ENCODE measurements around the gene A2M. TPM values are rescaled to one million over a fixed set of nuclear protein-coding genes. Genes with fewer than 3 reads are reported as not detected.

The A2M gene
- total and polyA plus RNA-seq, 2 of the 13 experiments (the other 11 are each of a cell fraction or from before 2014, with no cell fraction given) = 2,807 to 6,551 TPM

DNA sequence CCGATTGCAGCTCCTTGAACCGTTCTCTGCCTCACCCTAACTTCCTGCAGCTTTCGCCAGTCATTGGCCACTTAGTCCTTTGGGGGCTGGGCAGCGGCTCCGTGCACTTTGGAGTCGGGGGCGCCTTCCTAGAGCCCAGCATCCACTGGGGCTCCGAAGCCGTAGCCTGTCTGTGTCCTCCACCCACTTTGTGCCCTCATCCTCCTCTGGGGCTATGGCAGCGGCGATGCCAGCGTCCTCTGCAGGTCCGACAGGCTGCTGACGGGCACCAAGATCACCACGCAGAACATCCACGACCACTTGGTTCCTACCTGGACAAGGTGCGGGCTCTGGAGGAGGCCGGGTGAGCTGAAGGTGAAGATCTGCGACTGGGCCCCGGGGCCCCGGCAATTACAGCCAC lies 11.8 kb upstream of the A2M start:
- TF ChIP-seq FOSL1 (CRISPR knock-in tag; IDR thresholded peaks at IDR 0.05; ENCODE audit: borderline replicate concordance) = no peak
- TF ChIP-seq, protein P1, sequence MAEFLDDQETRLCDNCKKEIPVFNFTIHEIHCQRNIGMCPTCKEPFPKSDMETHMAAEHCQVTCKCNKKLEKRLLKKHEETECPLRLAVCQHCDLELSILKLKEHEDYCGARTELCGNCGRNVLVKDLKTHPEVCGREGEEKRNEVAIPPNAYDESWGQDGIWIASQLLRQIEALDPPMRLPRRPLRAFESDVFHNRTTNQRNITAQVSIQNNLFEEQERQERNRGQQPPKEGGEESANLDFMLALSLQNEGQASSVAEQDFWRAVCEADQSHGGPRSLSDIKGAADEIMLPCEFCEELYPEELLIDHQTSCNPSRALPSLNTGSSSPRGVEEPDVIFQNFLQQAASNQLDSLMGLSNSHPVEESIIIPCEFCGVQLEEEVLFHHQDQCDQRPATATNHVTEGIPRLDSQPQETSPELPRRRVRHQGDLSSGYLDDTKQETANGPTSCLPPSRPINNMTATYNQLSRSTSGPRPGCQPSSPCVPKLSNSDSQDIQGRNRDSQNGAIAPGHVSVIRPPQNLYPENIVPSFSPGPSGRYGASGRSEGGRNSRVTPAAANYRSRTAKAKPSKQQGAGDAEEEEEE (CRISPR knock-in tag; IDR thresholded peaks at IDR 0.05; ENCODE audit: borderline replicate concordance) = no peak
- TF ChIP-seq, protein P2, sequence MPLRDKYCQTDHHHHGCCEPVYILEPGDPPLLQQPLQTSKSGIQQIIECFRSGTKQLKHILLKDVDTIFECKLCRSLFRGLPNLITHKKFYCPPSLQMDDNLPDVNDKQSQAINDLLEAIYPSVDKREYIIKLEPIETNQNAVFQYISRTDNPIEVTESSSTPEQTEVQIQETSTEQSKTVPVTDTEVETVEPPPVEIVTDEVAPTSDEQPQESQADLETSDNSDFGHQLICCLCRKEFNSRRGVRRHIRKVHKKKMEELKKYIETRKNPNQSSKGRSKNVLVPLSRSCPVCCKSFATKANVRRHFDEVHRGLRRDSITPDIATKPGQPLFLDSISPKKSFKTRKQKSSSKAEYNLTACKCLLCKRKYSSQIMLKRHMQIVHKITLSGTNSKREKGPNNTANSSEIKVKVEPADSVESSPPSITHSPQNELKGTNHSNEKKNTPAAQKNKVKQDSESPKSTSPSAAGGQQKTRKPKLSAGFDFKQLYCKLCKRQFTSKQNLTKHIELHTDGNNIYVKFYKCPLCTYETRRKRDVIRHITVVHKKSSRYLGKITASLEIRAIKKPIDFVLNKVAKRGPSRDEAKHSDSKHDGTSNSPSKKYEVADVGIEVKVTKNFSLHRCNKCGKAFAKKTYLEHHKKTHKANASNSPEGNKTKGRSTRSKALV (CRISPR knock-in tag; IDR thresholded peaks at IDR 0.05) = no peak
- TF ChIP-seq, protein P3, sequence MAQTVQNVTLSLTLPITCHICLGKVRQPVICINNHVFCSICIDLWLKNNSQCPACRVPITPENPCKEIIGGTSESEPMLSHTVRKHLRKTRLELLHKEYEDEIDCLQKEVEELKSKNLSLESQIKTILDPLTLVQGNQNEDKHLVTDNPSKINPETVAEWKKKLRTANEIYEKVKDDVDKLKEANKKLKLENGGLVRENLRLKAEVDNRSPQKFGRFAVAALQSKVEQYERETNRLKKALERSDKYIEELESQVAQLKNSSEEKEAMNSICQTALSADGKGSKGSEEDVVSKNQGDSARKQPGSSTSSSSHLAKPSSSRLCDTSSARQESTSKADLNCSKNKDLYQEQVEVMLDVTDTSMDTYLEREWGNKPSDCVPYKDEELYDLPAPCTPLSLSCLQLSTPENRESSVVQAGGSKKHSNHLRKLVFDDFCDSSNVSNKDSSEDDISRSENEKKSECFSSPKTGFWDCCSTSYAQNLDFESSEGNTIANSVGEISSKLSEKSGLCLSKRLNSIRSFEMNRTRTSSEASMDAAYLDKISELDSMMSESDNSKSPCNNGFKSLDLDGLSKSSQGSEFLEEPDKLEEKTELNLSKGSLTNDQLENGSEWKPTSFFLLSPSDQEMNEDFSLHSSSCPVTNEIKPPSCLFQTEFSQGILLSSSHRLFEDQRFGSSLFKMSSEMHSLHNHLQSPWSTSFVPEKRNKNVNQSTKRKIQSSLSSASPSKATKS (CRISPR knock-in tag; IDR thresholded peaks at IDR 0.05) = no peak
- no peak for TF ChIP-seq ZKSCAN5 (CRISPR knock-in tag; IDR thresholded peaks at IDR 0.05)
- no peak for TF ChIP-seq EEA1 (CRISPR knock-in tag; IDR thresholded peaks at IDR 0.05; ENCODE audit: borderline replicate concordance)
- TF ChIP-seq ZNF550 (CRISPR knock-in tag; IDR thresholded peaks at IDR 0.05; ENCODE audit: borderline replicate concordance) = 0 out of 2 replicates have a peak, but pooled peaks have one; percentile 47
- no peak for TF ChIP-seq BORCS8-MEF2B (CRISPR knock-in tag; IDR thresholded peaks at IDR 0.05)
- no peak for TF ChIP-seq ZSCAN22 (CRISPR knock-in tag; IDR thresholded peaks at IDR 0.05)
- no peak for TF ChIP-seq ZNF567 (CRISPR knock-in tag; IDR thresholded peaks at IDR 0.05; ENCODE audit: borderline replicate concordance)
- 0 out of 2 replicates have a peak, but pooled peaks have one; percentile 34 for TF ChIP-seq POGZ (CRISPR knock-in tag; IDR thresholded peaks at IDR 0.05)
- TF ChIP-seq POLR2G (IDR thresholded peaks at IDR 0.05; ENCODE audit: low read depth, low read length) = no peak
- 0 out of 2 replicates have a peak, but pooled peaks have one; percentile 38 for TF ChIP-seq ZNF350 (CRISPR knock-in tag; IDR thresholded peaks at IDR 0.05; ENCODE audit: borderline replicate concordance, low read depth)
- in situ Hi-C loops (cut with HindIII; ENCODE audit: extremely low pct_ligation_motif_present, low pct_unique_long_range_greater_than_20kb) = no loop called here
- ATAC-seq = no peak

More for the DNA sequence above, 11.8 kb upstream of the A2M start:
- Histone ChIP-seq H3K27me3 (ENCODE audit: control insufficient read depth in 1 of 2, insufficient read depth in 2 of 2, low read length in 2 of 2) (no peaks in the 10 kb centered on the region; a peak in 1 of 5 replicates), H4K20me1 (ENCODE audit: insufficient read depth, low read length) (no peaks in the 10 kb centered on the region), H2AFZ (ENCODE audit: low read length) (no peak overlapping the region), H3K4me2 (ENCODE audit: low read depth, low read length) (no peak overlapping the region), H3K4me3 (replicated peaks in 1 of 3; ENCODE audit: insufficient read depth in 1 of 3, low read depth in 2 of 3, low read length in 3 of 3) (no peak overlapping the region), H3K79me2 (ENCODE audit: insufficient read depth, low read length) (no peaks in the 10 kb centered on the region), H3K4me1 (ENCODE audit: insufficient read depth, low read length) (peaks cover 81% of the 10 kb centered on the region), H3K27ac (ENCODE audit: extremely low read length, insufficient read depth, low read length) (no peak overlapping the region), H3K9ac (ENCODE audit: insufficient read depth, low read depth, low read length) (no peak overlapping the region), H3K9me3 (ENCODE audit: low read length) (0 out of 2 replicates have a peak, but pooled peaks cover 4% of the 10 kb centered on the region), H3K36me3 (replicated peaks in 1 of 2; ENCODE audit: control insufficient read depth in 1 of 2, insufficient read depth in 2 of 2, low read length in 2 of 2) (no peaks in the 10 kb centered on the region)
- no peak for FAIRE-seq
- CTCF ChIA-PET (ENCODE audit: low intra/inter-chr PET ratio, low total read pairs) = no interaction called here
- no TSS peak for BruUV-seq (replicated peaks)
- intact Hi-C loops (cut with micrococcal nuclease; ENCODE audit: unreplicated experiment) = no loop called here
- POLR2A ChIA-PET = interaction anchor here (5.4 kb wide), 1 partner anchor 12 kb away, joined by 40 read pairs; the partner anchor contains the start of gene A2M
- no peak for DNase-seq (ENCODE audit: low spot score)
- 97% methylated on average over 12 of the region's 21 CpGs for WGBS (ENCODE audit: low lambda C conversion rate)

Measured in HepG2 (cell line).